ENCODE results near the gene SRPX2.

DNA sequence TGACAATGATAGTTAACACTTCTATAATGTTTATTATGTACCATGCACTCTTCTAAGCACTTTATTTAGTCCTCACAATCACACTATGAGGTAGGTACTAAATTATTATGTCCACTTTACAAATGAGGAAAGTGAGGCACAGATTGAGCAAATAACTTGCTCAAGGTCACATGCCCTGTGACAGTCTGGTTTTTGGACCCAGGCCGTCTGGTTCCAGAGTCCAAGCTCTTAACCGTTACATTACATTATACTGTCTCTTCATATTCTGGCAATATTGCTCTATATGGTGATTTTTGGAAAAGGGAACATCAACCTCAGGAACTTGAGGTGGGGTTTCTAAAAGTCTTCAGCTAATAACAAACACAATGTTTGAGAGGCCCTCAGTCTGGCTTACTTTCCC lies 75.1 kb downstream of the SRPX2 start:
- TF ChIP-seq EP300 (IDR thresholded peaks at IDR 0.05), result no peak
- no peak for TF ChIP-seq CTCF (IDR thresholded peaks at IDR 0.05)
- no peak for TF ChIP-seq POLR2A (IDR thresholded peaks at IDR 0.05)
